HG03521 (cell line): ENCODE data around the gene ZC3HAV1L.
"Not testable (repeated sequence)": the region's sequence is repeated elsewhere in the genome, so short reads cannot be mapped to it uniquely, and the experiment has no call there.

ENCODE experiments used
- ATAC-seq: cut with Tn5 transposase; IDR thresholded peaks from one replicate; pipeline ENCODE4 v1.9.1; 2021; ENCODE audit warnings: mild to moderate bottlenecking, moderate library complexity; ENCODE audit not compliant: unreplicated experiment

ZC3HAV1L gene

DNA sequence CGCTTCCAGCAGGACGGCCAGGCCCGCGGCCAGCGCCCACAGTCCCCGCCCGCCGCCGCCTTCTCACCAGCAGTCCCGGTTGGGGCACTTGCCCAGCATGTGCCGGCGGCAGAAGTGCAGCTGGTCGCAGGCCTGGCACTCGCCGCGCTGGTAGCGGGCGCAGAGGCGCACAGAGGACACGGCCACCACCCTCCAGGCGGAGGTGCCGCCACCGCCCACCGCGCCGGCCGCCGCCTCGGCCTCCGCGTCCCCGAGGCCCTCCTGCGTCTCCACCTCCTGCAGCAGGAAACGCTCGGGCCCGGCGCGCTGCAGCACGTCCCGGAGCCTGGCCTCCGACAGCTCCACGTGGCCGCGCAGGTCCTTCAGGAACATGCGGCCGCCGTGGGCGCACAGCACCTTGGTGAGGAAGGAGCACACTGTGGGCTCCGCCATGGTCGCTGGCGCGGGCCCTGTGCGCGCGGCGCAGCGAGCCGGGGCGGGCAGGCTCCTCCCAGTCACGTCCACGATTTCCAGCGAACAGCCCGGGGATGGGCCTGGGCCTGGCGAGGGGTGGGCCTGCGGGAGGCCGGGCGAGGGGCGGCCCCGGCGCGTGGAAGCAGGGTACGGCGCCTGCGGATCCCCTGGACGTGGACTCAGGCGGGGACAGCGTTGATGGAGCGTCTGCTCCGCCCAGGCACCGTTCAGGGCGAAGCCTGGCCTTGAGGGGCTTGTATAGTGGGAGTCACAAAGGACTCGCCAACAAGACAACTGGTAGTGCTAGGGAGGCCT, at the start of gene ZC3HAV1L:
Gene ZC3HAV1L, minus strand, starts transcription at position 457 of the 768 bp plus-strand sequence. Its CDS starts 25 bp downstream, at position 432.
- ATAC-seq = peak; percentile 64

GRCh38 chr7:139084709-139085108, 48.9 kb upstream of the ZC3HAV1L start:
- no peak for ATAC-seq

DNA sequence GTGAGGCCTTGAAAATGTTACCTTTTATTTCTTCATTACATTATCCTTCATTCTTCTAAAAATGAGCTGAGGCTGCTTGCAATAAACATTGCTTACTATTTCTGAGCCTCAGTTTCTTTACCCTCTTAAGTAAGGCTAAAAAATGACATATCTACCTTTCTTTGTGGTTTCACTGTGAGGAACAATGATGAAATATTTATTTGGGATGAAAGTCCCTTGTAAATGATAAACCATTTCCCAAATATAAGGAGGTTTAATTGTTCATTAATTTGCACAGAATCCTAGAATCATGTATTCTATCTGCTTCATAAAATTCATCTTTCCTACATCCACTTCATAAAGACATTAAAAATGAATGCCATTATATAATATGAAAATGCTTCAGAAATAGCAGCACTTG, 45.7 kb upstream of the ZC3HAV1L start:
- ATAC-seq = no peak

DNA sequence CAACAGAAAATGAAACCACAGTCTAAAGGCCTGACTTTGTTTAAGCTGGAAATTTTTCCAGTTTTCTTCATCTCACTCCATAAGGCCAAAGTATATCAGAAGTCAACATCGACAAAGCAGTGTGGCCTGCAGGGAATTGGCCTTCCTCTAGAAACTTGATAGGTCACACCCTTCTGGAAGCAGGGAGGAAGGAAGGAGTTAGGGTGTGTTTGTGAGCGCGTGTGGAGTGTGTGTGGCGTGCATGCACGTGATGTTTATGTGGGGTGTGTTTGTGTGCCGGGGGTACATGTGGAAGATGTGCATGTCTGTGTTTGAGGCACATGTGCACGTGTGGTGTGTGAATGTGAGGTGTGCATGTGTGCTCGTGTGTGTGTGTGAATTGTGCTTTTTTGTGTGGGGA, 45.1 kb upstream of the ZC3HAV1L start:
- ATAC-seq = no peak

- ATAC-seq = no peak
Measured at GRCh38 chr7:139079861-139080260, 44.0 kb upstream of the ZC3HAV1L start.

DNA sequence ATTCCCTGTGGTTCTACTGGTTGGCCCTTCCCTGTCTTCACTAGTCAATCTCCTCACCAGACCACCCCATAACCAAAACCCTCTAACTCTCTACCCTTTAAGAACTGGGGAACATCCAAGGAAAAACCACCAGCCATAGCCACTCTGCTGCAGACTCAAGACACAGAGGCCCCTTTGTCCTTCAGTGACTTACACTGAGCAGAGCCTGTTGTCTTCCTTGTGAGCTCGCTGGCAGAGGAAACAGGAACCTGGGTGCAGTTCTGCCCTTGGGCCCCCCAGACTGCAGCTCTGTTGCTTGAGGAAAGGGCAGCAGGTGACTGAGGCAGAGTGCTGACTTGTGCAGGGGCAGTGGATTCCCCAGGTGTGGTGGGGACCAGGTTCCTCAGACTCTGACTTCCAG, 43.1 kb upstream of the ZC3HAV1L start:
- no peak for ATAC-seq

- ATAC-seq = no peak
Measured at GRCh38 chr7:139078399-139078798, 42.6 kb upstream of the ZC3HAV1L start.

DNA sequence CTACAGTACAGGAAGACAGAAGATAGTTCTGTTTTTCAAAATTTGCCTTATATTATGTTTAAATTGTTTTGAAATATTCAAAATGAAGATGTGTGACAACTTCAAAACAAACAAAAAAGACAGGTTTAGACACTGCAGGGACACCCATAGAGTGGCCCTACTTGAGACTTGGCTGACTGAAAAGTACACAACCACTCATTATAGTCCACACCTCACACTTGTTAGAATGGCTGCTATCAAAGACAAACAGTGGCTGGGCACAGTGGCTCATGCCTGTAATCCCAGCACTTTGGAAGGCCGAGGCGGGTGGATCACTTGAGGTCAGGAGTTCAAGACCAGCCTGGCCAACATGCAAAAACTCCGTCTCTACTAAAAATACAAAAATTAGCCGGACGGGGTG, 41.9 kb upstream of the ZC3HAV1L start:
- ATAC-seq = not testable (repeated sequence)

DNA sequence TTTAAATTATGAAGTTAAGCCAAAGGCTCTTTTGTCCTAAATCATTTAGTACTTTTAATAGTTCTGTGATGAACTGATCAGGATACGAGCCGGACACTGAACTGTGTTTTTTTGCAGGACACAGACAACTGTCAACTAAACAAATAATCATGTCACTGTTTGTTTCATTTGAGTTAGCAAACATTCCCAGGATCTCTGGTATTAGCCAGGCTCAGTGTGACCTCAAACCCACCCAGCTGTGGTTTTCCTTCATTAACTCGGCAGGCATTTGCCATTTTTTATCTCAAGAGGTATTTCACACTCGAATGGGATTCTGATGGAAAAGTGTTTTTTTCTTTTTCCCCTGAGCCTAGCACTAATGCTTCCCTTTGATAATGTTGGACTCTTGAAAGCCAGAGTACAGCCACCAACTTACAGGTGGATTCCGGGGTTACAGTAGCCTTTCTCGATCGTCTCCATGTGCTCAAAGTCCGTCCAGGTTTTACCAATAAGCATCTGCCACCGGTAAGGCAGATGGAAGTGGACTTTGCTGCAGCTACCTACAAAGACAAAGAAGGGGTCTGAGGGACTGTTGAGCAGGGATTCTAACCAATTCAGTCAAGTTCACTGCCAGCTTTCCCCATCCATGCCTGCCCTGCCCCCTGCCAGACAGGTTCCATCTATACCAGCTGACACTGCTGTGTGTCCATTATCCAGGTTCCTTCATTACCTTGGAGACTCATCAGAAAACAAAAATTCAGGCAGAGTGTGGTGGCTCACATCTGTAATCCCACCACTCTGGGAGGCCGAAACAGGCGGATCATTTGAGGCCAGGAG, 40.2 kb upstream of the ZC3HAV1L start:
- ATAC-seq = no peak

- ATAC-seq = peak; percentile 80
Measured at GRCh38 chr7:139075031-139075652, 39.3 kb upstream of the ZC3HAV1L start.

- ATAC-seq = no peak
Measured at GRCh38 chr7:139072796-139073195, 37.0 kb upstream of the ZC3HAV1L start.

DNA sequence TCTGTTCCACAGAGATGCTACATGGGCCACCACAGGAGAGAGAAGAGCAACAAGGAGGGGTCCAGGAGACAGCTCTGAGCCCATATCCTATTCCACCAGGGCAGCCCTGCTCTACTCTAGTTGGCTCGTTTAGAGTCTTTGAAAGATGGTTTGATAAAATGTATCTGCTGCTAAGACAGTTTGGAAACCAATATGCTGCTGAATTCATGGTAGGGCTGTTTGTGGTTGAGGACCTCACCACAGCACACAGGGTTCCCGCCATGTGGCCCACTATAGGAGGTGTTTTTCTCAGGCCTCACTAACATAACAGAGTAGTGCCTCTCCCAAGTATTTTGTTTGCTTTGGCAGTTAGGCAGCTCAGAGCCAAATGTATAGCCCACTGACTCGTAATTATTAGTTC, 35.8 kb upstream of the ZC3HAV1L start:
- no peak for ATAC-seq

DNA sequence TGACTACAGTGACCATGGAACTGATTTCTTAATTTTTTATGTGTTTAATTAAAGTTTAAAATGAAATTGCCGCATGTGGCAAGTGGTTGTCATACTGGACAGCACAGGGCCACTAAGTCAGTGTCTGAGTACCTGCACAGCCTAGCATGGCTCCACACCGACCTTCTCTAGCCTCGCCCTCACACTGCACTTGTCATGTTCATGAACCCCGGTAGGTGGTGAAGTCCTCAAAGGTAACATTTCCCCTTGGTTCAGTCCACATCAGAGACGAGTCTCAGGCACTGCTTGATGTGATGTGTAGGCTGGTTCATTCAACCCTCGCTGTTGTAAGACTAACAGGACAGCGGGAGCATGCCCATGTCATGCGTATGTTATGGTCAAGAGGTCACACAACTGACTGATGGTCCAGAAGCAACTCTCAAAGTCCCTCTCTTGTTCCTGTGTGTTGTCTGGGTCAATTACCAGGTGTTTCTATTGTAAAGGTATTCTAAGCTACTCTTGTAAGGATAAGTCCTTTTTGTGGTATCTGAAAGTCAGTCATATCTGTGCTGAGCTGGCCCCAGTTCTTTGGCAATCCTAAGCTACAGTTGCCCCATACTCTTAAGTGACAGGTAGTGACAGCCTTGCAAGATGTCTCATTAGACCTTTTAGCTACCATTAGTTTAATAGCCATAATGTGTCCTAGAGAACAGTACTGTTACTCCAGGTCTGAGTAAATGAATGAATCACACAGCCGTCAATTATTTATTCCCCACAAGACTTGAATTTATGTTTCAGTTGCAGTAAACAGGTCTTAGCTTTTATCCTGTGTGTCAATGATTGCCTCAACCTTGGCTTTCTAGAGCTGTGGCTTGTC, 32.9 kb upstream of the ZC3HAV1L start:
- no peak for ATAC-seq

DNA sequence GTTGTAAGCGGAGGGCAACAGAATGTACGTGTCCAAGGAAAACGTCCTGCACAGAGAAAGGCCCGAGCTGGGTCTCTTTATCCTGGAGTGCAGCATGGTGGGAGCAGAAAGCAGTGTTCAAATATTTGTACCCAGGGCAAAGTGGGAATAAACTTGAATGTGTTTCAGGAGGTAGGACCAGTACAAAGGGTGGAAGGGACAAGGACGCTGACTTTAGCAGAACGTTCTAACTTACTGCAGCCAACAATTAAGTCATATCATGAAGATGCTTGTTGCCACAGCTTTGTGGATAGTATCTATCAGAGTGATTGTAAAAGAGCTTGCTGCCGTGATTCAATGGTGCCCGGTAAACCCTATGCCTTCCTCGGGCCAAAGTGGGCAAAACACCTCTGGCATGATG, 30.5 kb upstream of the ZC3HAV1L start:
- no peak for ATAC-seq

DNA sequence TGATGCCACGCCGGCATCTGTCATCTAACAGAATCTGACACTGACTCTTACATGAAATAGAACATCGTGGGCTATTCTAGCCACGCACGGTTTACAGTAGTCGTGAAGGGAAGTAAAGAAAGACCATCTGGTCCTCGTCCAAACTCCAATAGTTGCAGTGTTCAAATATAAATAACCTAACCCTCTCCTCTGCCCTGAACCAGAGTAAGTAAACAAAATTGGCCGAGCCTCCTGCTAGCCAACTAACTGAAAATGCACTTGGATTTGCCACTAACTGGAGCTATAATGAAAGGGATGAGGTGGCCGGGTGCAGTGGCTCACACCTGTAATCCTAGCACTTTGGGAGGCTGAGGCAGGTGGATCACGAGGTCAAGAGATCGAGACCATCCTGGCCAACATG, 29.5 kb upstream of the ZC3HAV1L start:
- no peak for ATAC-seq

- ATAC-seq = no peak
Measured at GRCh38 chr7:139061416-139061815, 25.6 kb upstream of the ZC3HAV1L start.

DNA sequence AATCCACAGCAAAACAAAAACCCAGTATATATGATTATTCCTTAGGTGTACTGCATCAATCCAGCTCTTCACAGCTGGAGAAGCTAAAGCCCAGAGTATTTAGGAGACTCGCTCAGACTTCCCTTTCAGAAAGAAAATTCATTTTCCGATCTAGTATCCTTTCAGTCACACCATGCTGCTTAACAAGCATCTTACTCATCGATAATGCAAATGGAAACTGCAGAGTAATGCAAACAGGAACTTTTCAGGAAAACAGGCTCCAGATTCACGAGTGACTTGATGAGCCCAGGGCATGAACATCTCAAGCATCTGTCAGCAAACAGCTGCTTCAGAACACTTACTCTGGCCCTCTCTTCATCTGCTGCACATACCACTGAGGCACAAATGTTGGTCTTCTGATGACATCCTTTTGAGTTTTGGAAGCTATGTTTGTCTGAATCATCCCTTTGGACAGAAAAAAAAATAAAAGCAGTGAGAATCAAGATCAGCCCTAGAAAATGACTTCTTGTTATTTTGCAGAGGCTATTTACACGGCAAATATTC, 24.9 kb upstream of the ZC3HAV1L start:
- no peak for ATAC-seq

DNA sequence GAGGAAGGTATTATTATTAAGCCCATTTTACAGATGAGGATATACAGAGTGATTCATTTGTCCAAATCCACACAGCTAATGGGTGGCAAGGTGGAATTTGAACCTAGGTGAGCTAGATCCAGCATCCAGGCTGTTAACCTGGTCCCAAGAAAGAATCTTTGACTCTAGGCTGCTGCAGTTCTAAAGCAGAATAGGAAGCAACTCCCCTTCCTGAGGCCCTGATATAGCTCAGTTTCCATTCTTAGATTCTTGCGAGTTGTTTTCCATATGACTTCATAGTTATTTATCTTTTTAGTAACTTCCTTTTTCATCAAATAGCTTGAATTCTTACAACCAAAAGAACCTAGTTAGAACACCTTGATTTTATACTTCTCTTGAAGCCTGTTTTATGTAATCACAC, 24.1 kb upstream of the ZC3HAV1L start:
- no peak for ATAC-seq

DNA sequence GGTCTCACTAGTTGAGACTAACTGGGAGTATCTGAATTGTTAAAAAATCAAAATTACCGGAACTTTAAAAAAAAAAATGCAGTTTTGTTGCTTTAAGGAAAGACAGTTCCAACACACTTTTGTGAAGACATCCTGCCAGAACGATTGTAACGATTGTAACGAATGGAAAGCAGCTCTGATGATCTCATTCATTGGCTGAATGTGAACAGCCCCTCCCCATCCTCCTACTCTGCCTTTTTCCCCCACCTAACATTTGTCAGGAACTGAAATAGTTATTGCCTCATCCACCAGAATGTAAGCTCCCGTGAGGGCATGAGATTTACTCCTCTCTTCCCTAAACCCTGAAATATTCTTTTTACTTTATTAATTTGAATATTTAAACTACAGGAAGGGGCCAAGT, 23.1 kb upstream of the ZC3HAV1L start:
- no peak for ATAC-seq

- ATAC-seq = no peak
Measured at GRCh38 chr7:139055674-139056073, 19.8 kb upstream of the ZC3HAV1L start.

GRCh38 chr7:139054656-139055055, 18.8 kb upstream of the ZC3HAV1L start:
- ATAC-seq = not testable (repeated sequence)
